AG10803 (cell line): ENCODE measurements around the gene PTGDR2.

Experiments
- DNase-seq: peaks from one replicate; pipeline ENCODE4 v3.0.0; 2010; ENCODE audit warnings: low read depth
- H3K4me3 ChIP-seq: 2 replicates; pipeline ENCODE4 v1.5.1; 2011; ENCODE audit warnings: mild to moderate bottlenecking, low read length, control low read depth
- CTCF ChIP-seq: conservative IDR thresholded peaks from 2 replicates; pipeline ENCODE4 v1.5.1; 2011; ENCODE audit warnings: mild to moderate bottlenecking, low read length, control low read depth, inconsistent platforms

The PTGDR2 gene

GRCh38 chr11:60813324-60813723 is 42.4 kb downstream of the PTGDR2 start:
- no peak overlapping the region for H3K4me3 ChIP-seq
- no peak for TF ChIP-seq CTCF
- no peak for DNase-seq

GRCh38 chr11:60810569-60810968 is 45.2 kb downstream of the PTGDR2 start:
- no peak for TF ChIP-seq CTCF
- no peak for DNase-seq
- H3K4me3 ChIP-seq, result no peak overlapping the region

- H3K4me3 ChIP-seq, result no peak overlapping the region
- DNase-seq, result no peak
- TF ChIP-seq CTCF, result no peak
Observed at GRCh38 chr11:60810151-60810550, 45.6 kb downstream of the PTGDR2 start.

GRCh38 chr11:60809691-60810090 is 46.1 kb downstream of the PTGDR2 start:
- H3K4me3 ChIP-seq, result no peak overlapping the region
- TF ChIP-seq CTCF, result no peak
- no peak for DNase-seq

- no peak for DNase-seq
- H3K4me3 ChIP-seq, result no peak overlapping the region
- TF ChIP-seq CTCF, result no peak
Observed at GRCh38 chr11:60809249-60809648, 46.5 kb downstream of the PTGDR2 start.

GRCh38 chr11:60803273-60803936 is 52.3 kb downstream of the PTGDR2 start:
- no peak for TF ChIP-seq CTCF
- no peak for DNase-seq

GRCh38 chr11:60801194-60801593 is 54.6 kb downstream of the PTGDR2 start:
- no peak overlapping the region for H3K4me3 ChIP-seq
- no peak for TF ChIP-seq CTCF
- DNase-seq, result no peak

More at GRCh38 chr11:60803273-60803936, 52.3 kb downstream of the PTGDR2 start:
- H3K4me3 ChIP-seq, result no peak overlapping the region
